K562 (cell line): ENCODE data around the gene SKOR1. TPM values are rescaled to one million over a fixed set of nuclear protein-coding genes. Genes with fewer than 3 reads are reported as not detected.

Source experiments
- ATF1 ChIP-seq, 2 experiments: fragments of 450-650 bp in 1 of 2; IDR thresholded peaks; 2 replicates each; pipeline ENCODE4 v1.6.1; 2016; ENCODE audit warnings: missing compliant biosample characterization in 1 of 2, missing genetic modification characterization in 1 of 2
- C11orf30 ChIP-seq: fragments of 450-650 bp; IDR thresholded peaks from 2 replicates; pipeline ENCODE4 v1.6.1; 2016; ENCODE audit warnings: low read depth, mild to moderate bottlenecking
- CHCHD3 ChIP-seq: fragments of 250-450 bp; sonication (Bioruptor Pico); IDR thresholded peaks from 2 replicates; pipeline ENCODE4 v2.1.2; 2022; ENCODE audit warnings: mild to moderate bottlenecking
- EP400 ChIP-seq: fragments of 450-650 bp; IDR thresholded peaks from 2 replicates; pipeline ENCODE4 v1.6.1; 2017; ENCODE audit warnings: antibody characterized with exemption, mild to moderate bottlenecking, moderate library complexity
- ETV1 ChIP-seq: fragments of 450-650 bp; conservative IDR thresholded peaks from 2 replicates; pipeline ENCODE4 v1.6.1; 2016; ENCODE audit warnings: missing genetic modification characterization, control low read depth, low read depth, missing compliant biosample characterization
- GATAD2A ChIP-seq: fragments of 450-650 bp; IDR thresholded peaks from 2 replicates; pipeline ENCODE4 v1.6.1; 2017
- HNRNPK ChIP-seq: fragments of 200-400 bp; formaldehyde crosslinking; IDR thresholded peaks from one replicate; pipeline ENCODE4 v1.6.1; 2018; ENCODE audit warnings: mild to moderate bottlenecking, low read depth, low read length; ENCODE audit not compliant: poor library complexity, severe bottlenecking
- HSF4 ChIP-seq: fragments of 250-450 bp; sonication (Bioruptor Pico); IDR thresholded peaks from 2 replicates; pipeline ENCODE4 v2.1.2; 2022; ENCODE audit warnings: mild to moderate bottlenecking, moderate library complexity, borderline replicate concordance
- MBD2 ChIP-seq: sonication (generic); IDR thresholded peaks from 2 replicates; pipeline ENCODE4 v1.6.1; 2016; ENCODE audit warnings: low read depth, borderline replicate concordance
- MCM5 ChIP-seq: fragments of 450-650 bp; IDR thresholded peaks from 2 replicates; pipeline ENCODE4 v1.6.1; 2016; ENCODE audit warnings: low read depth
- MGA ChIP-seq: fragments of 450-650 bp; IDR thresholded peaks from 2 replicates; pipeline ENCODE4 v1.6.1; 2016; ENCODE audit warnings: mild to moderate bottlenecking, moderate library complexity
- MYC ChIP-seq, 2 experiments: fragments of 250-450 bp in 1 of 2; sonication (Bioruptor Pico) in 1 of 2; IDR thresholded peaks; 2 replicates each; pipeline versions ENCODE4 v1.5.1 to v1.6.1; 2012 to 2021; ENCODE audit warnings: low read depth in 2 of 2, borderline replicate concordance in 1 of 2, improper control_type of control experiment in 1 of 2, low read length in 1 of 2, mild to moderate bottlenecking in 1 of 2, moderate library complexity in 1 of 2
- WHSC1 ChIP-seq: IDR thresholded peaks from one replicate; pipeline ENCODE4 v1.6.1; 2012; ENCODE audit warnings: low read length, control low read depth, inconsistent platforms
- ZC3H11A ChIP-seq: IDR thresholded peaks from 2 replicates; pipeline ENCODE4 v1.6.1; 2012; ENCODE audit warnings: low read depth, low read length, improper control_type of control experiment
- ZNF174 ChIP-seq: fragments of 250-450 bp; sonication (Bioruptor Pico); IDR thresholded peaks from 2 replicates; pipeline ENCODE4 v1.4.0; 2020; ENCODE audit warnings: mild to moderate bottlenecking
- ZNF717 ChIP-seq: fragments of 250-450 bp; sonication (Bioruptor Pico); IDR thresholded peaks from 2 replicates; pipeline ENCODE4 v1.5.0; 2021
- ZNF764 ChIP-seq: fragments of 250-450 bp; sonication (Bioruptor Pico); IDR thresholded peaks from 2 replicates; pipeline ENCODE4 v1.4.0; 2020; ENCODE audit warnings: low read depth, mild to moderate bottlenecking, moderate library complexity
- ZNF785 ChIP-seq: fragments of 250-450 bp; sonication (Bioruptor Pico); IDR thresholded peaks from 2 replicates; pipeline ENCODE4 v1.4.0; 2020; ENCODE audit warnings: mild to moderate bottlenecking
- polyA plus RNA-seq, 8 experiments: library from polyadenylated mRNA; depleted of rRNA in 4 of 8; stranded (reverse) in 5 of 8; unstranded in 3 of 8; fragments of >200 nt; fragmentation: Nextera tagmentation in 2 of 8; fragmentation: Illumina TruSeq in 1 of 8; extraction: Ambion mirVana in 2 of 8; extraction: Trizol in 1 of 8; gene quantifications; 2 replicates each; pipeline versions ENCODE4 v1.2.1 to v1.2.3, GENCODE V29; 2011 to 2014; ENCODE audit warnings: inconsistent platforms in 1 of 8, missing spikeins in 1 of 8
- total RNA-seq, 7 experiments: library from RNA; depleted of rRNA in 6 of 7; stranded (reverse); fragments of >200 nt in 6 of 7; fragmentation: Illumina TruSeq in 2 of 7; extraction: Trizol in 2 of 7; gene quantifications; 2 replicates each; pipeline versions ENCODE4 v1.2.1 to v1.2.3, GENCODE V29; 2011 to 2021; ENCODE audit warnings: low replicate concordance in 1 of 7

The SKOR1 gene
- total and polyA plus RNA-seq, 9 of the 15 experiments (the other 6 are each of a cell fraction or from before 2014, with no cell fraction given), result 0.04 to 0.41 (median 0.09) TPM; not detected in 3

- TF ChIP-seq ATF1 (CRISPR knock-in tag; IDR thresholded peaks at IDR 0.05) (no peak), ATF1 (tag; IDR thresholded peaks at IDR 0.05) (0 out of 2 replicates have a peak, but pooled peaks have one; percentile 28), MCM5 (no peak), HNRNPK (no peak), MGA (no peak), EP400 (peak; percentile 46), MYC (IDR thresholded peaks at IDR 0.05; ENCODE audit: low read depth, low read length) (no peak), MYC (CRISPR knock-in tag; IDR thresholded peaks at IDR 0.05; ENCODE audit: borderline replicate concordance, low read depth) (no peak), CHCHD3 (CRISPR knock-in tag) (no peak), ZNF764 (no peak), ZC3H11A (no peak), MBD2 (no peak), GATAD2A (peak; percentile 94), ETV1 (tag) (peak; percentile 93), ZNF174 (CRISPR knock-in tag) (no peak), ZNF785 (CRISPR knock-in tag) (no peak), ZNF717 (CRISPR knock-in tag) (no peak), HSF4 (CRISPR knock-in tag) (no peak), WHSC1 (no peak), C11orf30 (peak; percentile 97)
These were observed 57.4 kb downstream of the SKOR1 start (continued) for GRCh38 chr15:67882487-67883233.
